Muscle of leg (tissue), 11 donors: ENCODE data around the gene IL2RA. TPM values are rescaled to one million over a fixed set of nuclear protein-coding genes. Genes with fewer than 3 reads are reported as not detected.
"Not testable (repeated sequence)": the region's sequence is repeated elsewhere in the genome, so short reads cannot be mapped to it uniquely, and the experiment has no call there.

Experiments used
- DNase-seq: peaks from one replicate; pipeline ENCODE4 v3.0.0; 2013
- H3K27ac ChIP-seq: one replicate; pipeline ENCODE4 v1.5.1; 2013; ENCODE audit warnings: mild to moderate bottlenecking, low read length, control low read depth
- H3K27me3 ChIP-seq: one replicate; pipeline ENCODE4 v1.6.1; 2013; ENCODE audit warnings: low read length; ENCODE audit not compliant: control insufficient read depth, insufficient read depth
- H3K36me3 ChIP-seq: one replicate; pipeline ENCODE4 v1.6.1; 2013; ENCODE audit warnings: low read length; ENCODE audit not compliant: control insufficient read depth, insufficient read depth
- H3K4me1 ChIP-seq: one replicate; pipeline ENCODE4 v1.6.1; 2013; ENCODE audit warnings: low read length; ENCODE audit not compliant: control insufficient read depth, insufficient read depth
- H3K4me3 ChIP-seq: one replicate; pipeline ENCODE4 v1.5.1; 2013; ENCODE audit warnings: low read length, control low read depth
- H3K9me3 ChIP-seq: replicated peaks from 2 replicates; pipeline ENCODE4 v1.6.1; 2013; ENCODE audit warnings: low read depth, low read length; ENCODE audit not compliant: control insufficient read depth
- WGBS: methylation state at CpG from one replicate; pipeline ENCODE4 v1.1.5; 2013; ENCODE audit warnings: missing lambda C conversion rate; ENCODE audit not compliant: insufficient coverage; 5-methylcytosine and 5-hydroxymethylcytosine counted together
- polyA plus RNA-seq, 8 donors: library from polyadenylated mRNA; unstranded; fragments of 120-200 nt; gene quantifications; one replicate each; pipeline versions ENCODE4 v1.2.1 to v1.2.3, GENCODE V29; 2013; ENCODE audit warnings: inconsistent platforms in 1 of 8, low replicate concordance in 1 of 8; ENCODE audit not compliant: insufficient read length in 8 of 8, insufficient read depth in 1 of 8
- total RNA-seq: library from RNA; stranded (reverse); fragments of 120-200 nt; gene quantifications from one replicate; pipeline ENCODE4 v1.2.4, GENCODE V29; 2013

Gene IL2RA
- total and polyA plus RNA-seq, 9 donors = 0.05 to 0.24 (median 0.10) TPM; not detected in 5

GRCh38 chr10:6070660-6071059 lies 8.5 kb upstream of the IL2RA start:
- Histone ChIP-seq H3K4me1 (peaks cover 3% of the 10 kb centered on the region), H3K36me3 (no peaks in the 10 kb centered on the region), H3K27me3 (peaks cover 2% of the 10 kb centered on the region), H3K4me3 (no peak overlapping the region), H3K27ac (no peak overlapping the region), H3K9me3 (no peaks in the 10 kb centered on the region)
- DNase-seq = no peak
- WGBS = 90% methylated on average over 4 of the region's 5 CpGs

- Histone ChIP-seq H3K27ac (no peak overlapping the region), H3K4me1 (peaks cover 3% of the 10 kb centered on the region)
- WGBS = 72% methylated on average over 5 of the region's 11 CpGs
Measured at GRCh38 chr10:6069081-6069931, 7.1 kb upstream of the IL2RA start.

GRCh38 chr10:6068422-6068821 lies 6.3 kb upstream of the IL2RA start:
- no peaks in the 10 kb centered on the region for H3K36me3 ChIP-seq
- no peak overlapping the region for H3K4me3 ChIP-seq
- no peaks in the 10 kb centered on the region for H3K27me3 ChIP-seq
- peak; percentile 40 for DNase-seq
- no peaks in the 10 kb centered on the region for H3K9me3 ChIP-seq
- peaks cover 3% of the 10 kb centered on the region for H3K4me1 ChIP-seq
- no peak overlapping the region for H3K27ac ChIP-seq
- no CpG with 5 or more reads among the region's 8 CpGs for WGBS

More at GRCh38 chr10:6069081-6069931, 7.1 kb upstream of the IL2RA start:
- no peaks in the 10 kb centered on the region for H3K27me3 ChIP-seq
- H3K9me3 ChIP-seq = no peaks in the 10 kb centered on the region
- DNase-seq = no peak
- H3K36me3 ChIP-seq = no peaks in the 10 kb centered on the region
- no peak overlapping the region for H3K4me3 ChIP-seq

GRCh38 chr10:6068006-6068405 lies 5.8 kb upstream of the IL2RA start:
- no peaks in the 10 kb centered on the region for H3K27me3 ChIP-seq
- no peak overlapping the region for H3K27ac ChIP-seq

GRCh38 chr10:6067457-6067856 lies 5.3 kb upstream of the IL2RA start:
- Histone ChIP-seq H3K9me3 (no peaks in the 10 kb centered on the region), H3K36me3 (no peaks in the 10 kb centered on the region), H3K27me3 (no peaks in the 10 kb centered on the region), H3K4me1 (peaks cover 3% of the 10 kb centered on the region), H3K4me3 (no peak overlapping the region), H3K27ac (no peak overlapping the region)
- 76% methylated on average over 4 of the region's 4 CpGs for WGBS
- no peak for DNase-seq

More at GRCh38 chr10:6068006-6068405, 5.8 kb upstream of the IL2RA start:
- Histone ChIP-seq H3K36me3 (no peaks in the 10 kb centered on the region), H3K4me1 (peaks cover 3% of the 10 kb centered on the region), H3K9me3 (no peaks in the 10 kb centered on the region), H3K4me3 (no peak overlapping the region)
- WGBS = 72% methylated on average over 5 of the region's 6 CpGs
- no peak for DNase-seq

GRCh38 chr10:6065835-6066234 lies 3.7 kb upstream of the IL2RA start:
- WGBS = 83% methylated on average over 1 of the region's 4 CpGs
- no peak overlapping the region for H3K4me3 ChIP-seq
- no peak overlapping the region for H3K27ac ChIP-seq
- H3K9me3 ChIP-seq = no peaks in the 10 kb centered on the region
- DNase-seq = peak; percentile 36
- H3K27me3 ChIP-seq = no peaks in the 10 kb centered on the region
- no peaks in the 10 kb centered on the region for H3K36me3 ChIP-seq
- H3K4me1 ChIP-seq = peaks cover 3% of the 10 kb centered on the region

- Histone ChIP-seq H3K27ac (no peak overlapping the region), H3K9me3 (no peaks in the 10 kb centered on the region), H3K27me3 (no peaks in the 10 kb centered on the region), H3K4me1 (peaks cover 3% of the 10 kb centered on the region), H3K36me3 (no peaks in the 10 kb centered on the region), H3K4me3 (no peak overlapping the region)
- 79% methylated on average over 3 of the region's 3 CpGs for WGBS
- no peak for DNase-seq
Measured at GRCh38 chr10:6065406-6065805, 3.2 kb upstream of the IL2RA start.

- H3K27me3 ChIP-seq, H3K4me3 ChIP-seq, H3K36me3 ChIP-seq, DNase-seq, H3K9me3 ChIP-seq, H3K4me1 ChIP-seq, H3K27ac ChIP-seq: not testable (repeated sequence)
- no CpG with 5 or more reads among the region's 3 CpGs for WGBS
Measured at GRCh38 chr10:6064726-6065125, 2.6 kb upstream of the IL2RA start.

- Histone ChIP-seq H3K4me1 (peaks cover 3% of the 10 kb centered on the region), H3K27me3 (no peaks in the 10 kb centered on the region), H3K27ac (no peak overlapping the region), H3K9me3 (no peaks in the 10 kb centered on the region), H3K4me3 (no peak overlapping the region), H3K36me3 (no peaks in the 10 kb centered on the region)
- WGBS = 96% methylated on average over 5 of the region's 7 CpGs
- no peak for DNase-seq
Measured at GRCh38 chr10:6064119-6064518, 2.0 kb upstream of the IL2RA start.

GRCh38 chr10:6061056-6061455 lies 1.1 kb downstream of the IL2RA start:
- Histone ChIP-seq H3K27ac (no peak overlapping the region), H3K36me3 (no peaks in the 10 kb centered on the region), H3K27me3 (peaks cover 2% of the 10 kb centered on the region), H3K4me3 (no peak overlapping the region), H3K4me1 (no peaks in the 10 kb centered on the region), H3K9me3 (no peaks in the 10 kb centered on the region)
- WGBS = no CpG with 5 or more reads among the region's 8 CpGs
- no peak for DNase-seq
